K562 (cell line): ENCODE measurements around the gene ERAL1. TPM values are rescaled to one million over a fixed set of nuclear protein-coding genes. Genes with fewer than 3 reads are reported as not detected.

Source experiments
- ATAC-seq: fragments of 200-7000 bp; cut with Tn5 transposase; 3 replicates; pipeline ENCODE4 v1.9.1; 2020; ENCODE audit warnings: moderate library complexity
- BruUV-seq: library from RNA; stranded (reverse); fragments of 400-500 nt; replicated peaks from 2 replicates; lab custom pipeline; 2021; lab: Mats Ljungman, UMichigan
- CTCF ChIA-PET: fragments of 300-600 bp; formaldehyde crosslinking; extraction: SDS; loops from one replicate; lab custom pipeline; 2021; ENCODE audit warnings: low intra/inter-chr PET ratio; lab: Yijun Ruan, JAX
- POLR2A ChIA-PET: fragments of 300-600, 350-650 bp; sonication (Branson Sonifier 250); formaldehyde crosslinking; extraction: SDS; loops from one replicate; lab custom pipeline; 2021; ENCODE audit warnings: antibody characterized with exemption, inconsistent platforms; lab: Yijun Ruan, JAX
- DNase-seq, 4 experiments: peaks; one replicate each; pipeline versions ENCODE4 v3.0.0 to v3.0.0-alpha.2; 2011 to 2018; ENCODE audit warnings: low spot score in 3 of 4, mixed read lengths in 3 of 4; ENCODE audit errors: extremely low read depth in 1 of 4
- FAIRE-seq: peaks from 2 replicates; lab custom pipeline; 2011; peaks lifted over from hg19 to GRCh38; lab: Jason Lieb, UNC
- H2AFZ ChIP-seq: 2 replicates; pipeline ENCODE4 v1.6.0; 2011; ENCODE audit warnings: low read depth, low read length, control low read depth, inconsistent platforms
- H3K27ac ChIP-seq: fragments of 200-600 bp; 3 replicates; pipeline ENCODE4 v1.8.0; 2011; ENCODE audit warnings: low read depth, mild to moderate bottlenecking, control low read depth, inconsistent platforms, low read length, moderate library complexity, mixed read lengths; ENCODE audit errors: extremely low read depth
- H3K27me3 ChIP-seq, 2 experiments: fragments of 300-600 bp in 1 of 2; 2 replicates in 1 of 2; 3 replicates in 1 of 2; pipeline versions ENCODE4 v1.6.0 to v1.8.0; 2011; ENCODE audit warnings: inconsistent platforms in 2 of 2, low read length in 2 of 2, mild to moderate bottlenecking in 1 of 2, mixed read lengths in 1 of 2, moderate library complexity in 1 of 2; ENCODE audit not compliant: control insufficient read depth in 2 of 2, insufficient read depth in 2 of 2
- H3K36me3 ChIP-seq: fragments of 300-600 bp; 3 replicates; pipeline ENCODE4 v1.8.0; 2011; ENCODE audit warnings: mild to moderate bottlenecking, low read length, inconsistent platforms; ENCODE audit not compliant: control insufficient read depth, insufficient read depth
- H3K4me1 ChIP-seq, 2 experiments: fragments of 200-600 bp in 1 of 2; replicated peaks in 1 of 2; 2 replicates in 1 of 2; 3 replicates in 1 of 2; pipeline versions ENCODE4 v1.5.1 to v1.8.0; 2011; ENCODE audit warnings: inconsistent platforms in 2 of 2, low read length in 2 of 2, mild to moderate bottlenecking in 1 of 2, mixed read lengths in 1 of 2, moderate library complexity in 1 of 2; ENCODE audit not compliant: control insufficient read depth in 2 of 2, insufficient read depth in 2 of 2
- H3K4me2 ChIP-seq: 2 replicates; pipeline ENCODE4 v1.6.1; 2011; ENCODE audit warnings: low read length, control low read depth, inconsistent platforms, mixed read lengths; ENCODE audit not compliant: insufficient read depth
- H3K4me3 ChIP-seq: fragments of 200-600 bp; sonication (generic), shearing (Covaris generic); 2 replicates; pipeline ENCODE4 v1.5.1; 2016; ENCODE audit warnings: control low read depth, inconsistent platforms
- H3K79me2 ChIP-seq: fragments of 200-600 bp; 3 replicates; pipeline ENCODE4 v1.8.0; 2011; ENCODE audit warnings: low read length, inconsistent platforms; ENCODE audit not compliant: control insufficient read depth, insufficient read depth
- H3K9ac ChIP-seq, 2 experiments: 2 replicates each; pipeline versions ENCODE4 v1.6.0 to v1.6.1; 2011; ENCODE audit warnings: low read depth in 2 of 2, low read length in 2 of 2, control low read depth in 1 of 2, inconsistent platforms in 1 of 2, mild to moderate bottlenecking in 1 of 2, mixed read lengths in 1 of 2; ENCODE audit not compliant: insufficient read depth in 1 of 2
- H3K9me1 ChIP-seq: one replicate; pipeline ENCODE4 v1.6.0; 2011; ENCODE audit warnings: inconsistent platforms, mild to moderate bottlenecking, low read length, moderate library complexity; ENCODE audit not compliant: control insufficient read depth, insufficient read depth
- H3K9me3 ChIP-seq: replicated peaks from 2 replicates; pipeline ENCODE4 v1.5.1; 2011; ENCODE audit warnings: low read depth, low read length, inconsistent platforms; ENCODE audit not compliant: control insufficient read depth, insufficient read depth
- H4K20me1 ChIP-seq: replicated peaks from 2 replicates; pipeline ENCODE4 v1.6.1; 2011; ENCODE audit warnings: low read length, inconsistent platforms, mixed read lengths; ENCODE audit not compliant: control insufficient read depth, insufficient read depth
- CBFA2T2 ChIP-seq: fragments of 450-650 bp; conservative IDR thresholded peaks from 2 replicates; pipeline ENCODE4 v1.6.1; 2017; ENCODE audit warnings: mild to moderate bottlenecking
- NCOR1 ChIP-seq: fragments of 450-650 bp; IDR thresholded peaks from 2 replicates; pipeline ENCODE4 v1.6.1; 2016; ENCODE audit warnings: mild to moderate bottlenecking, moderate library complexity
- SFPQ ChIP-seq: fragments of 200-400 bp; formaldehyde crosslinking; IDR thresholded peaks from 2 replicates; pipeline ENCODE4 v1.6.1; 2017; ENCODE audit warnings: mild to moderate bottlenecking, low read depth, low read length, moderate library complexity
- TAF7 ChIP-seq: fragments of 450-650 bp; IDR thresholded peaks from 2 replicates; pipeline ENCODE4 v1.6.1; 2016; ENCODE audit warnings: missing genetic modification characterization, missing compliant biosample characterization
- ZBED1 ChIP-seq: IDR thresholded peaks from 2 replicates; pipeline ENCODE4 v1.6.1; 2014
- ZNF318 ChIP-seq, 2 experiments: fragments of 450-650 bp; IDR thresholded peaks; 2 replicates each; pipeline ENCODE4 v1.6.1; 2016; ENCODE audit warnings: mild to moderate bottlenecking in 2 of 2, borderline replicate concordance in 1 of 2, low read depth in 1 of 2, moderate library complexity in 1 of 2
- ZNF668 ChIP-seq: fragments of 250-450 bp; sonication (Bioruptor Pico); IDR thresholded peaks from 2 replicates; pipeline ENCODE4 v1.8.0; 2022; ENCODE audit warnings: mild to moderate bottlenecking, inconsistent platforms
- ZNF75A ChIP-seq: fragments of 450-650 bp; formaldehyde crosslinking; IDR thresholded peaks from 2 replicates; pipeline ENCODE4 v1.4.0; 2020; ENCODE audit warnings: mild to moderate bottlenecking
- WGBS: fragments of 100-300 bp; shearing (Covaris generic); methylation state at CpG from one replicate; pipeline ENCODE4 v1.1.6; 2016; ENCODE audit warnings: low coverage, mixed read lengths; ENCODE audit not compliant: insufficient coverage; ENCODE audit errors: missing lambda C conversion rate; 5-methylcytosine and 5-hydroxymethylcytosine counted together
- in situ Hi-C: fragments of 300-500 bp; cut with MboI; formaldehyde crosslinking; loops from 4 replicates; pipeline ENCODE4 v1.15.0; 2018; ENCODE audit warnings: inconsistent platforms, mixed read lengths
- intact Hi-C: fragments of 100-400 bp; cut with micrococcal nuclease; formaldehyde crosslinking; loops from 2 replicates; pipeline ENCODE4 v1.14.2; 2022
- polyA plus RNA-seq, 8 experiments: library from polyadenylated mRNA; depleted of rRNA in 4 of 8; stranded (reverse) in 5 of 8; unstranded in 3 of 8; fragments of >200 nt; fragmentation: Nextera tagmentation in 2 of 8; fragmentation: Illumina TruSeq in 1 of 8; extraction: Ambion mirVana in 2 of 8; extraction: Trizol in 1 of 8; gene quantifications; 2 replicates each; pipeline versions ENCODE4 v1.2.1 to v1.2.3, GENCODE V29; 2011 to 2014; ENCODE audit warnings: inconsistent platforms in 1 of 8, missing spikeins in 1 of 8
- total RNA-seq, 7 experiments: library from RNA; depleted of rRNA in 6 of 7; stranded (reverse); fragments of >200 nt in 6 of 7; fragmentation: Illumina TruSeq in 2 of 7; extraction: Trizol in 2 of 7; gene quantifications; 2 replicates each; pipeline versions ENCODE4 v1.2.1 to v1.2.3, GENCODE V29; 2011 to 2021; ENCODE audit warnings: low replicate concordance in 1 of 7

The ERAL1 gene
- total and polyA plus RNA-seq, 9 of the 15 experiments (the other 6 are each of a cell fraction or from before 2014, with no cell fraction given): 37.5 to 351 (median 106) TPM

- DNase-seq: peak in 2 of 4 experiments; percentile 35 to 45
- H3K4me1 ChIP-seq: peaks cover 62 to 70% of the 10 kb centered on the region in 2 experiments
- H3K4me2 ChIP-seq: peak overlapping the region; percentile 71
- peaks cover 11% of the 10 kb centered on the region; the same call in 1 of the 2 replicates for H4K20me1 ChIP-seq
- H3K9me3 ChIP-seq: no peaks in the 10 kb centered on the region
- FAIRE-seq: no peak
- H3K4me3 ChIP-seq: no peak overlapping the region
- intact Hi-C loops: loop anchor here (10.0 kb wide), 1 partner anchor 313 kb away; the partner anchor contains the start of gene SPAG5
- POLR2A ChIA-PET: interaction anchor here (0.6 to 4.3 kb wide), 24 partner anchors 10 to 329 kb away, joined by 3 to 36 read pairs (median 4); partner anchors contain the start of genes FLOT2, NEK8, RPL23A and TLCD1
- BruUV-seq: no TSS peak
- in situ Hi-C loops: no loop called here
- H3K9me1 ChIP-seq: peaks cover 5% of the 10 kb centered on the region
- peak overlapping the region; percentile 42; the same call in 1 of the 3 replicates for H3K27ac ChIP-seq
- H3K27me3 ChIP-seq: no peaks in the 10 kb centered on the region
- H3K36me3 ChIP-seq: peaks cover 76% of the 10 kb centered on the region
- peaks cover 9% of the 10 kb centered on the region; the same call in 2 of the 3 replicates for H3K79me2 ChIP-seq
- H2AFZ ChIP-seq: 0 out of 2 replicates have a peak overlapping the region, but pooled peaks have one; percentile 5
- ATAC-seq: no peak
- CTCF ChIA-PET: no interaction called here
- peak overlapping the region in 1 of 2 experiments; percentile 40; a peak in 1 of 4 replicates for H3K9ac ChIP-seq
- WGBS: 25% methylated on average over 3 of the region's 3 CpGs
- TF ChIP-seq TAF7 (tag): no peak
- peak; percentile 28; the same call in 1 of the 2 replicates for TF ChIP-seq CBFA2T2
- peak in 1 of 2 experiments; percentile 84; a peak in 2 of 4 replicates for TF ChIP-seq ZNF318 (IDR thresholded peaks at IDR 0.05; ENCODE audit: borderline replicate concordance in 1 of 2, low read depth in 1 of 2)
- 0 out of 2 replicates have a peak, but pooled peaks have one; percentile 1 for TF ChIP-seq ZBED1
- TF ChIP-seq SFPQ: no peak
- no peak for TF ChIP-seq ZNF75A
- TF ChIP-seq ZNF668 (CRISPR knock-in tag): no peak
- TF ChIP-seq NCOR1: peak; percentile 33; the same call in 1 of the 2 replicates
Measured at GRCh38 chr17:28907709-28908475, 53.1 kb downstream of the ERAL1 start.
